Testis (tissue), 2 donors: ENCODE data around the gene MICB.

Experiments used
- CTCF ChIP-seq, 3 experiments: fragments of 450-650 bp in 2 of 3; fragments of 200-600 bp in 1 of 3; sonication (generic) in 1 of 3; IDR thresholded peaks; one replicate each; pipeline ENCODE4 v1.5.1; 2016 to 2019; ENCODE audit warnings: antibody characterized with exemption in 3 of 3, mild to moderate bottlenecking in 2 of 3, moderate library complexity in 1 of 3
- POLR2A ChIP-seq: fragments of 450-650 bp; IDR thresholded peaks from one replicate; pipeline ENCODE4 v1.6.1; 2017; ENCODE audit warnings: antibody characterized with exemption, mild to moderate bottlenecking, moderate library complexity

DNA sequence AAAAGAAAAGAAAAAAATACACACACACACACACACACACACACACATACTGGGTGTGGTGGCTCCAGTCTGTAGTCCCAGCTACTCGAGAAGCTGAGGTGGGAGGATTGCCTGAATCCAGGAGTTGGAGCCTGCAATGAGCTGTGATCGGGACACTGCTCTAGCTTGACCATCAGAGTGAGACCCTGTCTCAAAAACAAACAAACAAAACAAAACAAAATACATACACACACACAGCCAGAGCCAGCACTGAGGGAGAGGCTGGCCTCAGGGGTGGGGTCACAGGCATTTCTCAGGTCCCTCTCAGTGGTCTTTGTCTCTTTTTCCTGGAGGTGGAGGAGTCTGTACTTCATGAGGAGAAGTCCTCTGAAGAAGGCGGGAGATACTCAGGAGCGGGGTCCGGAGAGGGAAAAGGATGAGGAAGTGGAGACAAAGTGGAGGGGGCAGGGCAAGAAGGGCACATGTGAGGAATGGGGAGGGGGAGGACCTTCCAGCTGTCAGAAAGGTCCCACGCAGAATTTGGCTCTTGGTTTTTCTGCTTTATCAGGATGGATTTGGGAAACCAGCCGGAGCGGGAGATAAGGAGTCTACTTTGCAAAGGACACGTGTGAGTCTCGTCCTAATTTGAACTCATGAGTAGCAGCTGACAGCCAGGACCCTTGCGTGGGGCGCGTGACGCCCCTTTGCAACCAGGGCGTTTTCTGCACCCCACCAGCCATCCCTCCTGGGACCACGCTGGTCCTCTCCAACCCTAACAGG lies 7.7 kb upstream of the MICB start:
- no peak for TF ChIP-seq CTCF (IDR thresholded peaks at IDR 0.05)
- TF ChIP-seq POLR2A, result no peak
